ENCODE measurements around the gene MYCN.

Gene MYCN

GRCh38 chr2:15976354-15976753 is 36.0 kb downstream of the MYCN start:
- DNase-seq (ENCODE audit: low spot score), result no peak

GRCh38 chr2:15979051-15979758 is 38.9 kb downstream of the MYCN start:
- no peak for DNase-seq (ENCODE audit: low spot score)

GRCh38 chr2:15979759-15980604 is 39.6 kb downstream of the MYCN start:
- no peak for DNase-seq (ENCODE audit: low spot score)

- DNase-seq (ENCODE audit: low spot score), result peak; percentile 63
These were observed 40.3 kb downstream of the MYCN start for GRCh38 chr2:15980605-15981098.

GRCh38 chr2:15981646-15982045 is 41.3 kb downstream of the MYCN start:
- DNase-seq (ENCODE audit: low spot score), result no peak

GRCh38 chr2:15982285-15983044 is 42.1 kb downstream of the MYCN start:
- DNase-seq (ENCODE audit: low spot score), result no peak

GRCh38 chr2:15983496-15983895 is 43.1 kb downstream of the MYCN start:
- DNase-seq (ENCODE audit: low spot score), result no peak

GRCh38 chr2:15984368-15985255 is 44.3 kb downstream of the MYCN start:
- DNase-seq (ENCODE audit: low spot score), result peak; percentile 53

GRCh38 chr2:15985531-15985930 is 45.2 kb downstream of the MYCN start:
- no peak for DNase-seq (ENCODE audit: low spot score)

- DNase-seq (ENCODE audit: low spot score), result no peak
These were observed 45.8 kb downstream of the MYCN start for GRCh38 chr2:15986068-15986560.

- DNase-seq (ENCODE audit: low spot score), result no peak
These were observed 46.3 kb downstream of the MYCN start for GRCh38 chr2:15986644-15987043.

- no peak for DNase-seq (ENCODE audit: low spot score)
These were observed 48.4 kb downstream of the MYCN start for GRCh38 chr2:15988733-15989132.

GRCh38 chr2:15989559-15989958 is 49.2 kb downstream of the MYCN start:
- peak; percentile 41 for DNase-seq (ENCODE audit: low spot score)

- DNase-seq (ENCODE audit: low spot score), result no peak
These were observed 50.1 kb downstream of the MYCN start for GRCh38 chr2:15990151-15991101.

- no peak for DNase-seq (ENCODE audit: low spot score)
These were observed 50.9 kb downstream of the MYCN start for GRCh38 chr2:15991231-15991630.

- no peak for DNase-seq (ENCODE audit: low spot score)
These were observed 52.3 kb downstream of the MYCN start for GRCh38 chr2:15992457-15993231.

- DNase-seq (ENCODE audit: low spot score), result no peak
These were observed 52.9 kb downstream of the MYCN start for GRCh38 chr2:15993232-15993610.

GRCh38 chr2:15993666-15994065 is 53.3 kb downstream of the MYCN start:
- DNase-seq (ENCODE audit: low spot score), result no peak

GRCh38 chr2:15995603-15996002 is 55.3 kb downstream of the MYCN start:
- DNase-seq (ENCODE audit: low spot score), result no peak

Measured in iPS-NIHi11 (cell line).